CD14-positive monocyte (primary cell): ENCODE measurements around the gene C12orf43. TPM values are rescaled to one million over a fixed set of nuclear protein-coding genes. Genes with fewer than 3 reads are reported as not detected.

Experiments used
- DNase-seq, 3 donors: peaks; one replicate each; pipeline ENCODE4 v3.0.0-alpha.2; 2011 to 2022
- H2AFZ ChIP-seq: 2 replicates; pipeline ENCODE4 v1.6.0; 2012; ENCODE audit warnings: mild to moderate bottlenecking, low read depth, low read length, inconsistent platforms; ENCODE audit not compliant: insufficient read depth, poor library complexity, severe bottlenecking
- H3K27ac ChIP-seq, 2 donors: 1 replicate in 1 of 2; 2 replicates in 1 of 2; pipeline ENCODE4 v1.5.1; 2012 to 2013; ENCODE audit warnings: low read length in 2 of 2, control low read depth in 1 of 2, inconsistent platforms in 1 of 2, low read depth in 1 of 2, mild to moderate bottlenecking in 1 of 2
- H3K27me3 ChIP-seq, 2 donors: one replicate each; pipeline versions ENCODE4 v1.6.0 to v1.6.1; 2011 to 2013; ENCODE audit warnings: low read length in 2 of 2; ENCODE audit not compliant: control insufficient read depth in 2 of 2, insufficient read depth in 2 of 2
- H3K36me3 ChIP-seq, 2 donors: replicated peaks in 1 of 2; 1 replicate in 1 of 2; 2 replicates in 1 of 2; pipeline versions ENCODE4 v1.5.1 to v1.6.1; 2012 to 2013; ENCODE audit warnings: low read length in 2 of 2, control low read depth in 1 of 2, inconsistent platforms in 1 of 2, mild to moderate bottlenecking in 1 of 2; ENCODE audit not compliant: insufficient read depth in 2 of 2, control insufficient read depth in 1 of 2
- H3K4me1 ChIP-seq, 2 donors: 1 replicate in 1 of 2; 2 replicates in 1 of 2; pipeline versions ENCODE4 v1.5.1 to v1.6.1; 2012 to 2013; ENCODE audit warnings: low read length in 2 of 2, control low read depth in 1 of 2, inconsistent platforms in 1 of 2, mild to moderate bottlenecking in 1 of 2, moderate library complexity in 1 of 2; ENCODE audit not compliant: insufficient read depth in 2 of 2, control insufficient read depth in 1 of 2
- H3K4me2 ChIP-seq: replicated peaks from 2 replicates; pipeline ENCODE3; 2012; ENCODE audit warnings: low read length, moderate library complexity, mild to moderate bottlenecking; ENCODE audit not compliant: poor library complexity, severe bottlenecking; ENCODE audit errors: extremely low read depth
- H3K4me3 ChIP-seq, 3 experiments: fragments of 200-600 bp in 1 of 3; sonication (generic) in 1 of 3; replicated peaks in 1 of 3; 1 replicate in 2 of 3; 2 replicates in 1 of 3; pipeline ENCODE4 v1.5.1; 2011 to 2013; ENCODE audit warnings: low read length in 3 of 3, mild to moderate bottlenecking in 3 of 3, control low read depth in 2 of 3, low read depth in 2 of 3, inconsistent platforms in 1 of 3, moderate library complexity in 1 of 3
- H3K79me2 ChIP-seq: 2 replicates; pipeline ENCODE4 v1.6.0; 2012; ENCODE audit warnings: mild to moderate bottlenecking, control low read depth, inconsistent platforms, low read length, moderate library complexity; ENCODE audit not compliant: insufficient read depth
- H3K9ac ChIP-seq: 2 replicates; pipeline ENCODE4 v1.6.0; 2017; ENCODE audit warnings: low read length, mild to moderate bottlenecking; ENCODE audit not compliant: insufficient read depth, poor library complexity, severe bottlenecking
- H3K9me3 ChIP-seq, 2 donors: replicated peaks in 1 of 2; 1 replicate in 1 of 2; 2 replicates in 1 of 2; pipeline versions ENCODE4 v1.5.1 to v1.6.1; 2012 to 2013; ENCODE audit warnings: low read length in 2 of 2, control low read depth in 1 of 2; ENCODE audit not compliant: control insufficient read depth in 1 of 2, insufficient read depth in 1 of 2
- H4K20me1 ChIP-seq: 2 replicates; pipeline ENCODE4 v1.6.0; 2012; ENCODE audit warnings: mild to moderate bottlenecking, low read length, control low read depth, moderate library complexity; ENCODE audit not compliant: insufficient read depth
- H3K27ac Mint-ChIP-seq, 7 donors: one replicate each; pipeline ENCODE4 v1.8.0; 2020; ENCODE audit warnings: mild to moderate bottlenecking in 7 of 7, mixed read lengths in 7 of 7, moderate library complexity in 6 of 7, inconsistent platforms in 2 of 7
- H3K27me3 Mint-ChIP-seq, 3 donors: one replicate each; pipeline ENCODE4 v1.8.0; 2021 to 2022; ENCODE audit warnings: low read depth in 3 of 3, mild to moderate bottlenecking in 3 of 3, mixed read lengths in 3 of 3, moderate library complexity in 3 of 3, inconsistent platforms in 1 of 3
- H3K36me3 Mint-ChIP-seq, 2 donors: one replicate each; pipeline ENCODE4 v1.8.0; 2020; ENCODE audit warnings: mixed read lengths in 2 of 2, inconsistent platforms in 1 of 2, mild to moderate bottlenecking in 1 of 2
- H3K4me1 Mint-ChIP-seq: one replicate; pipeline ENCODE4 v1.8.0; 2020; ENCODE audit warnings: mild to moderate bottlenecking, mixed read lengths
- H3K4me3 Mint-ChIP-seq, 2 donors: one replicate each; pipeline ENCODE4 v1.8.0; 2020; ENCODE audit warnings: mild to moderate bottlenecking in 2 of 2, mixed read lengths in 2 of 2, moderate library complexity in 1 of 2
- H3K9me3 Mint-ChIP-seq, 7 donors: one replicate each; pipeline ENCODE4 v1.8.0; 2020 to 2022; ENCODE audit warnings: mixed read lengths in 7 of 7, mild to moderate bottlenecking in 6 of 7, moderate library complexity in 6 of 7, inconsistent platforms in 2 of 7
- CTCF ChIP-seq: fragments of 200-600 bp; IDR thresholded peaks from one replicate; pipeline ENCODE4 v1.8.0; 2022; ENCODE audit warnings: antibody characterized with exemption, mild to moderate bottlenecking
- WGBS: methylation state at CpG from one replicate; pipeline ENCODE4 v1.1.5; 2013; ENCODE audit warnings: missing lambda C conversion rate; ENCODE audit not compliant: insufficient coverage; 5-methylcytosine and 5-hydroxymethylcytosine counted together
- intact Hi-C, 2 donors: fragments of 100-400 bp; cut with micrococcal nuclease; formaldehyde crosslinking; loops; one replicate each; pipeline versions ENCODE4 v1.15.0 to v1.15.1; 2023
- polyA plus RNA-seq, 3 donors: library from polyadenylated mRNA; depleted of rRNA in 1 of 3; unstranded in 2 of 3; stranded (reverse) in 1 of 3; fragments of 300-500 nt in 2 of 3; fragments of >200 nt in 1 of 3; fragmentation: Illumina TruSeq in 2 of 3; gene quantifications; 1 replicate in 2 of 3; 2 replicates in 1 of 3; pipeline ENCODE4 v1.2.3, GENCODE V29; 2012 to 2021

The C12orf43 gene
- polyA plus RNA-seq, 3 donors = 7.2 to 10.9 (median 9.6) TPM

GRCh38 chr12:120979862-120980696, 36.2 kb downstream of the C12orf43 start:
- peak overlapping the region in 1 of 7 donors; percentile 61 for H3K27ac Mint-ChIP-seq
- no peak overlapping the region for H3K4me3 Mint-ChIP-seq
- no peak overlapping the region for H2AFZ ChIP-seq
- no peaks in the 10 kb centered on the region for H3K4me1 Mint-ChIP-seq
- no peaks in the 10 kb centered on the region for H3K79me2 ChIP-seq
- 88% methylated on average over 9 of the region's 11 CpGs for WGBS
- DNase-seq = no peak
- H3K27me3 Mint-ChIP-seq = peaks cover 0 to 2% (median 0%) of the 10 kb centered on the region in 3 donors
- H3K4me2 ChIP-seq = no peak overlapping the region
- no peak overlapping the region for H3K9ac ChIP-seq
- no peaks in the 10 kb centered on the region for H3K4me1 ChIP-seq
- H3K27ac ChIP-seq = no peak overlapping the region
- H3K36me3 Mint-ChIP-seq = no peaks in the 10 kb centered on the region
- TF ChIP-seq CTCF = no peak
- H4K20me1 ChIP-seq = no peaks in the 10 kb centered on the region
- no peak overlapping the region for H3K4me3 ChIP-seq
- H3K36me3 ChIP-seq = no peaks in the 10 kb centered on the region
- H3K9me3 Mint-ChIP-seq = no peaks in the 10 kb centered on the region
- H3K27me3 ChIP-seq = no peaks in the 10 kb centered on the region
- no peaks in the 10 kb centered on the region for H3K9me3 ChIP-seq
- intact Hi-C loops = loop anchor here in 1 of 2 donors (10.0 kb wide), 1 partner anchor 335 kb away; the partner anchor contains the start of gene CABP1

- no peaks in the 10 kb centered on the region for H3K4me1 Mint-ChIP-seq
- no peak overlapping the region for H3K4me2 ChIP-seq
- H3K36me3 ChIP-seq = no peaks in the 10 kb centered on the region
- no peak overlapping the region for H3K27ac ChIP-seq
- no peaks in the 10 kb centered on the region for H3K9me3 Mint-ChIP-seq
- 93% methylated on average over 9 of the region's 10 CpGs for WGBS
- intact Hi-C loops = loop anchor here in 1 of 2 donors (10.0 kb wide), 1 partner anchor 335 kb away; the partner anchor contains the start of gene CABP1
- no peaks in the 10 kb centered on the region for H3K27me3 ChIP-seq
- H3K4me3 ChIP-seq = no peak overlapping the region
- no peaks in the 10 kb centered on the region for H3K36me3 Mint-ChIP-seq
- no peak overlapping the region for H3K9ac ChIP-seq
- H3K27ac Mint-ChIP-seq = no peak overlapping the region
- no peaks in the 10 kb centered on the region for H4K20me1 ChIP-seq
- no peak for TF ChIP-seq CTCF
- no peak overlapping the region for H2AFZ ChIP-seq
- no peak for DNase-seq
- no peaks in the 10 kb centered on the region for H3K79me2 ChIP-seq
- H3K4me3 Mint-ChIP-seq = no peak overlapping the region
- H3K4me1 ChIP-seq = no peaks in the 10 kb centered on the region
- no peaks in the 10 kb centered on the region for H3K9me3 ChIP-seq
- H3K27me3 Mint-ChIP-seq = peaks cover 0 to 2% (median 0%) of the 10 kb centered on the region in 3 donors
These were observed 36.9 kb downstream of the C12orf43 start for GRCh38 chr12:120979220-120979861.
